GM10248 (cell line): Measurements from ENCODE around the gene HES5.
"Not testable (repeated sequence)": the region's sequence is repeated elsewhere in the genome, so short reads cannot be mapped to it uniquely, and the experiment has no call there.

Experiments
- CTCF ChIA-PET: fragments of 300-600 bp; sonication (Branson Sonifier 250); formaldehyde crosslinking; extraction: SDS; loops from one replicate; lab custom pipeline; 2021; ENCODE audit warnings: antibody characterized with exemption; lab: Yijun Ruan, JAX
- POLR2A ChIA-PET: fragments of 350-650 bp; sonication (Branson Sonifier 250); formaldehyde crosslinking; extraction: SDS; loops from one replicate; lab custom pipeline; 2020; ENCODE audit warnings: antibody characterized with exemption; lab: Yijun Ruan, JAX
- DNase-seq: peaks from one replicate; pipeline ENCODE4 v3.0.0; 2012; ENCODE audit errors: extremely low spot score
- CTCF ChIP-seq: IDR thresholded peaks from 2 replicates; pipeline ENCODE4 v1.5.1; 2012; ENCODE audit warnings: mild to moderate bottlenecking, low read depth; ENCODE audit errors: extremely low read depth, missing control alignments, control extremely low read depth

Gene HES5

GRCh38 chr1:2556678-2557481, 26.8 kb upstream of the HES5 start:
- ChIA-PET CTCF (interaction anchor here (1.0 to 2.0 kb wide), 8 partner anchors 8 to 142 kb away, joined by 3 to 10 read pairs (median 4); no protein-coding TSS in a partner anchor), POLR2A (interaction anchor here (0.8 to 1.5 kb wide), 4 partner anchors 10 to 27 kb away, joined by 3 to 11 read pairs (median 4); no protein-coding TSS in a partner anchor)
- peak; percentile 68 for DNase-seq
- TF ChIP-seq CTCF, result peak; percentile 16

- CTCF ChIA-PET, result interaction anchor here (0.9 to 2.0 kb wide), 8 partner anchors 8 to 141 kb away, joined by 3 to 10 read pairs (median 4); no protein-coding TSS in a partner anchor
- DNase-seq, result peak; percentile 83
- no peak for TF ChIP-seq CTCF
- POLR2A ChIA-PET, result interaction anchor here (0.8 to 1.5 kb wide), 4 partner anchors 9 to 29 kb away, joined by 3 to 11 read pairs (median 4); no protein-coding TSS in a partner anchor
Observed at GRCh38 chr1:2556277-2556677, 26.2 kb upstream of the HES5 start, which contains the start of gene TNFRSF14. Gene TNFRSF14 (plus strand): TSS chr1:2556371. CDS start chr1:2556665, 294 bp downstream.

GRCh38 chr1:2555634-2556276, 25.7 kb upstream of the HES5 start:
- no peak for TF ChIP-seq CTCF
- DNase-seq, result peak; percentile 75
- ChIA-PET POLR2A (interaction anchor here (0.8 to 1.5 kb wide), 4 partner anchors 9 to 29 kb away, joined by 3 to 11 read pairs (median 4); no protein-coding TSS in a partner anchor), CTCF (interaction anchor here (0.9 to 2.0 kb wide), 8 partner anchors 7 to 141 kb away, joined by 3 to 10 read pairs (median 4); no protein-coding TSS in a partner anchor)

- ChIA-PET CTCF (interaction anchor here (1.0 to 2.0 kb wide), 3 partner anchors 10 to 29 kb away, joined by 3 to 10 read pairs (median 4); no protein-coding TSS in a partner anchor), POLR2A (no interaction called here)
- peak; percentile 88 for TF ChIP-seq CTCF
- DNase-seq, result peak; percentile 70
Observed at GRCh38 chr1:2554621-2555387, 24.7 kb upstream of the HES5 start.

GRCh38 chr1:2553871-2554620, 24.0 kb upstream of the HES5 start:
- DNase-seq, result no peak
- no peak for TF ChIP-seq CTCF
- ChIA-PET CTCF (interaction anchor here (1.0 kb wide), 1 partner anchor 30 kb away, joined by 3 read pairs; no protein-coding TSS in a partner anchor), POLR2A (no interaction called here)

- POLR2A ChIA-PET, CTCF ChIA-PET, DNase-seq: not testable (repeated sequence)
Observed at GRCh38 chr1:2553076-2553475, 23.0 kb upstream of the HES5 start.
